Osteoblast (primary cell): ENCODE data around the gene SPRR1A. TPM values are rescaled to one million over a fixed set of nuclear protein-coding genes. Genes with fewer than 3 reads are reported as not detected.

ENCODE experiments used
- DNase-seq: peaks from one replicate; pipeline ENCODE4 v3.0.0; 2011; ENCODE audit warnings: low spot score, mixed read lengths; ENCODE audit not compliant: insufficient read length; ENCODE audit errors: missing footprints
- H2AFZ ChIP-seq: 2 replicates; pipeline ENCODE4 v1.6.0; 2011; ENCODE audit warnings: mild to moderate bottlenecking, low read length
- H3K27ac ChIP-seq: 2 replicates; pipeline ENCODE4 v1.5.1; 2011; ENCODE audit warnings: mild to moderate bottlenecking, low read depth, low read length, moderate library complexity
- H3K27me3 ChIP-seq: 2 replicates; pipeline ENCODE4 v1.6.0; 2012; ENCODE audit warnings: mild to moderate bottlenecking, control low read depth, inconsistent platforms, low read length, moderate library complexity; ENCODE audit not compliant: insufficient read depth
- H3K36me3 ChIP-seq: 2 replicates; pipeline ENCODE4 v1.5.1; 2011; ENCODE audit warnings: mild to moderate bottlenecking, low read length, control low read depth, moderate library complexity; ENCODE audit not compliant: insufficient read depth
- H3K4me1 ChIP-seq: 2 replicates; pipeline ENCODE4 v1.5.1; 2011; ENCODE audit warnings: mild to moderate bottlenecking, low read length, control low read depth, moderate library complexity; ENCODE audit not compliant: insufficient read depth
- H3K4me2 ChIP-seq: 2 replicates; pipeline ENCODE4 v1.6.0; 2011; ENCODE audit warnings: mild to moderate bottlenecking, low read length; ENCODE audit not compliant: insufficient read depth
- H3K4me3 ChIP-seq: fragments of 200-600 bp; sonication (generic); 3 replicates; pipeline ENCODE4 v1.5.1; 2012; ENCODE audit warnings: mild to moderate bottlenecking, low read length, inconsistent platforms; ENCODE audit not compliant: insufficient read depth
- H3K79me2 ChIP-seq: 2 replicates; pipeline ENCODE4 v1.6.0; 2012; ENCODE audit warnings: mild to moderate bottlenecking, low read length, control low read depth, inconsistent platforms; ENCODE audit not compliant: insufficient read depth
- H3K9me3 ChIP-seq: 2 replicates; pipeline ENCODE4 v1.5.1; 2011; ENCODE audit warnings: low read depth, low read length, control low read depth
- H4K20me1 ChIP-seq: 2 replicates; pipeline ENCODE4 v1.6.0; 2012; ENCODE audit warnings: mild to moderate bottlenecking, low read length, control low read depth; ENCODE audit not compliant: insufficient read depth
- CTCF ChIP-seq: IDR thresholded peaks from 2 replicates; pipeline ENCODE4 v1.5.1; 2011; ENCODE audit warnings: mild to moderate bottlenecking, low read depth, low read length, moderate library complexity; ENCODE audit errors: extremely low read depth
- total RNA-seq: library from RNA; depleted of rRNA; stranded (reverse); fragments of >200 nt; gene quantifications from 2 replicates; pipeline ENCODE4 v1.2.3, GENCODE V29; 2012

SPRR1A gene
- total RNA-seq, 1 donor = not detected

GRCh38 chr1:152977614-152978013 is 6.3 kb upstream of the SPRR1A start:
- no peak for DNase-seq
- Histone ChIP-seq H3K4me3 (no peak overlapping the region), H2AFZ (no peak overlapping the region), H3K4me1 (no peaks in the 10 kb centered on the region), H3K4me2 (no peak overlapping the region), H3K9me3 (no peaks in the 10 kb centered on the region), H4K20me1 (no peaks in the 10 kb centered on the region), H3K36me3 (no peaks in the 10 kb centered on the region), H3K27me3 (no peaks in the 10 kb centered on the region), H3K79me2 (no peaks in the 10 kb centered on the region), H3K27ac (no peak overlapping the region)
- TF ChIP-seq CTCF = no peak

DNA sequence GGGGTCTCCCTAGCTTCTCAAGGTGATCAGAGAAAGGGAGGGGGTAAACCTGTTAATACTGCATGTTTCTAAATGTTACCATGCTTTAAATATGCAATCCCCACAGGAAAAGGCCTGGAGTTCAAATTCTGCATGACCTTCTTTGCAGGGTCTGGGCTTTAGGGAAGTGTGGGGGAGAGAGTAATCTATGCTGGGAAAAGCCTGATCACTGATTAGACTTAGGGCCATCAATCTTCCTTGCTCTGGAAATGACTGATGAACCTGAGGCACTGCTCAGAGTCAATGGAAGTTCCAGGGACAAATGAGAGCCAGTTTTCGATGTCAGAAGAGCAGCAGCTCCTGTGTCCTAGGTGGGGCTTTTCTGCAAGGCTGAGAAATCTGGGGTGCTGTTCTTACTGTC is 3.2 kb upstream of the SPRR1A start:
- H3K4me2 ChIP-seq = no peak overlapping the region
- TF ChIP-seq CTCF = no peak
- no peaks in the 10 kb centered on the region for H3K27me3 ChIP-seq
- no peak overlapping the region for H2AFZ ChIP-seq
- no peak for DNase-seq
- no peak overlapping the region for H3K4me3 ChIP-seq
- no peaks in the 10 kb centered on the region for H3K4me1 ChIP-seq
- H3K79me2 ChIP-seq = no peaks in the 10 kb centered on the region
- no peak overlapping the region for H3K27ac ChIP-seq
- no peaks in the 10 kb centered on the region for H4K20me1 ChIP-seq
- H3K36me3 ChIP-seq = no peaks in the 10 kb centered on the region
- no peaks in the 10 kb centered on the region for H3K9me3 ChIP-seq

- H3K79me2 ChIP-seq = no peaks in the 10 kb centered on the region
- H3K4me3 ChIP-seq = no peak overlapping the region
- TF ChIP-seq CTCF = no peak
- H3K9me3 ChIP-seq = no peaks in the 10 kb centered on the region
- no peak overlapping the region for H3K27ac ChIP-seq
- peak; percentile 26 for DNase-seq
- no peaks in the 10 kb centered on the region for H4K20me1 ChIP-seq
- H3K27me3 ChIP-seq = no peaks in the 10 kb centered on the region
- no peak overlapping the region for H3K4me2 ChIP-seq
- H2AFZ ChIP-seq = no peak overlapping the region
- no peaks in the 10 kb centered on the region for H3K4me1 ChIP-seq
- H3K36me3 ChIP-seq = no peaks in the 10 kb centered on the region
These were observed 2.6 kb upstream of the SPRR1A start for GRCh38 chr1:152981146-152981871.

DNA sequence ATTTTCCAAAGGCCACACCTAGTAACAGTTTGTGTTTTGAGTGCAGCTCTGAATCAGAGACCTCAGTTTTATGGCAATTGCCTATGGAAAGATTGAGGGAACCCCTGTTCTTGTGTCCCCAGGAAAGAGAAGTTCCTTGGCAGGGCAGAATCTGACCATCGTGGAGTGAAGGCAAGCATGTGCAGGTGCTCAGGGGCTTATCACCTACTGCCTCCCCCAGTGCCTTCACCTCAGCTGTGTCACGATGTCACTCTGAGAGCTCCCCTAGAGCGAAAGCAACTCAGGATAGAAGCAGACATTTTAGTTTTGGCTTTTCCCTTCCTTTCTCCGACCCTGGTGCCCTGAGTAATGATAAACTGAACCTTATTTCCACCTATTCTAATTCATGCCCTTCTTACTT is 1.8 kb upstream of the SPRR1A start:
- TF ChIP-seq CTCF = no peak
- Histone ChIP-seq H3K79me2 (no peaks in the 10 kb centered on the region), H2AFZ (no peak overlapping the region), H3K9me3 (no peaks in the 10 kb centered on the region), H3K4me2 (no peak overlapping the region), H3K36me3 (no peaks in the 10 kb centered on the region), H4K20me1 (no peaks in the 10 kb centered on the region), H3K4me3 (no peak overlapping the region), H3K4me1 (no peaks in the 10 kb centered on the region), H3K27me3 (no peaks in the 10 kb centered on the region), H3K27ac (no peak overlapping the region)
- no peak for DNase-seq
